SH-SY5Y (cell line): ENCODE data around the gene SLC6A11.

Experiments used
- GATA2 ChIP-seq: IDR thresholded peaks from 2 replicates; pipeline ENCODE4 v1.6.1; 2011; ENCODE audit warnings: mild to moderate bottlenecking, low read depth, low read length
- GATA3 ChIP-seq: IDR thresholded peaks from 2 replicates; pipeline ENCODE4 v1.6.1; 2011; ENCODE audit warnings: low read depth, mild to moderate bottlenecking, low read length, moderate library complexity

DNA sequence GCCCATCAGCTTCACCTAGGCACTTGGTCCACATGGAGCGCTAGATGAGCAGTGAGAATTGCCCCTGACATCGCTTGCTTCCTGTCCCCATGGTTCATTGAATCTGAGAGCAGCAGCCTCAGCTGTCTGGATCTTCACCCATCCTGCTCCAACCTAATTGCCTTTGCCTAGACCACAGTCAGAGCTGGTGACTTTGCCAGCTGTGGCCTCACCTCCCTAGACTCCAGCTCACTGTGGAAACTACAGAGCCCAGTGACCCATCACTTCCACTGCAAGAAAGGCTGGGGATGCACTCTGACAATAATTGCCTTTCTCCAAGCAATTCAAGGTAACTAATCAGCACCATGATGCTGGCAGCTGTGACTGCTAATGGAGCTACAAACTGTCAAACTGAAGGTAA is 145.9 kb downstream of the SLC6A11 start:
- TF ChIP-seq GATA2 = no peak
- no peak for TF ChIP-seq GATA3
